Stomach (tissue), 4 donors: ENCODE results near the gene COPE.

Source experiments
- POLR2A ChIP-seq, 4 donors: fragments of 450-650 bp; IDR thresholded peaks; one replicate each; pipeline ENCODE4 v1.6.1; 2016; ENCODE audit warnings: antibody characterized with exemption in 4 of 4, control low read depth in 2 of 4, mild to moderate bottlenecking in 1 of 4, moderate library complexity in 1 of 4
- POLR2AphosphoS5 ChIP-seq, 3 donors: sonication (generic); formaldehyde crosslinking; IDR thresholded peaks; one replicate each; pipeline ENCODE4 v1.6.1; 2016; ENCODE audit warnings: antibody characterized with exemption in 3 of 3
- TF ChIP-seq, protein P1 (sequence below), 7 experiments: fragments of 450-650 bp in 4 of 7; fragments of 200-600 bp in 3 of 7; sonication (generic) in 3 of 7; IDR thresholded peaks; one replicate each; pipeline ENCODE4 v1.5.1; 2016 to 2019; ENCODE audit warnings: antibody characterized with exemption in 7 of 7, control low read depth in 2 of 7, mild to moderate bottlenecking in 1 of 7

DNA sequence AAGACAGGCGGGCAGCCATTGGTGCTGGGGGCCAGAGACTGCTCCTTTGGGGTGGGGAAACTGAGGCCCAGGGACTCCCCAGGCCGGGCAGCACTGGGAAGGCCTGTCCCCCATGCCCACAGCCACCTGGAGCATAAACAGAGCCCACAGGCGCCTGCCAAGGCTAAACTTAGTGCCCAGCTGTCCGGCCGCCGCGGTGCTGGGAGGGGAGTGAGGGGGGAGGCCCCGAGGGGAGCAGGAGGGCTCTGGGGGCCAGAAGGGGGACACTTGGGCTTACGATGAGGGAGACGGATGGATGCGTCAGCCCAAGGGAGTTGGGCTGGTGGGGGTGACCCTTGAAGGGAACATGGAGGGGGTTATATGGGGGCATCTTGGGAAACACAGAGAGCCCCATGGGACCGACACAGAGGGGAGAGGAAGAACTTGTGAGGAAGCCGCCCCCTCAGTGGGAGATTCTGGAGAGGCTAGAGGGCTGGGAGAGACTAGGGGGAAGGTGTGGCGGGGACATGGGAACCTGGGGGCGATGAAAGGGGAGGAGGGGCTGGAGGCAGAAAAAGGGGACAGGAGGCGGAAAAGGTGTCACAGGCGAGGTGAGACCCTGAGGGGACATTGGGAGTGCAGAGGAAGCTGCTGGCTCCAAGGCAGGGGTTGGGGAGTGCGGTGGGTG is 25.5 kb downstream of the COPE start:
- TF ChIP-seq POLR2A (IDR thresholded peaks at IDR 0.05) (no peak), POLR2AphosphoS5 (IDR thresholded peaks at IDR 0.05) (no peak)
- TF ChIP-seq, protein P1, sequence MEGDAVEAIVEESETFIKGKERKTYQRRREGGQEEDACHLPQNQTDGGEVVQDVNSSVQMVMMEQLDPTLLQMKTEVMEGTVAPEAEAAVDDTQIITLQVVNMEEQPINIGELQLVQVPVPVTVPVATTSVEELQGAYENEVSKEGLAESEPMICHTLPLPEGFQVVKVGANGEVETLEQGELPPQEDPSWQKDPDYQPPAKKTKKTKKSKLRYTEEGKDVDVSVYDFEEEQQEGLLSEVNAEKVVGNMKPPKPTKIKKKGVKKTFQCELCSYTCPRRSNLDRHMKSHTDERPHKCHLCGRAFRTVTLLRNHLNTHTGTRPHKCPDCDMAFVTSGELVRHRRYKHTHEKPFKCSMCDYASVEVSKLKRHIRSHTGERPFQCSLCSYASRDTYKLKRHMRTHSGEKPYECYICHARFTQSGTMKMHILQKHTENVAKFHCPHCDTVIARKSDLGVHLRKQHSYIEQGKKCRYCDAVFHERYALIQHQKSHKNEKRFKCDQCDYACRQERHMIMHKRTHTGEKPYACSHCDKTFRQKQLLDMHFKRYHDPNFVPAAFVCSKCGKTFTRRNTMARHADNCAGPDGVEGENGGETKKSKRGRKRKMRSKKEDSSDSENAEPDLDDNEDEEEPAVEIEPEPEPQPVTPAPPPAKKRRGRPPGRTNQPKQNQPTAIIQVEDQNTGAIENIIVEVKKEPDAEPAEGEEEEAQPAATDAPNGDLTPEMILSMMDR (IDR thresholded peaks at IDR 0.05) = no peak
